Measurements from ENCODE around the gene DHRS7. TPM values are rescaled to one million over a fixed set of nuclear protein-coding genes. Genes with fewer than 3 reads are reported as not detected.

Gene DHRS7
- total and polyA plus RNA-seq, 2 of the 8 experiments (the other 6 are each of a cell fraction or from before 2014, with no cell fraction given), result 10.8 to 27.5 TPM

Other genes starting within 250 kb of the DHRS7 start
- gene LRRC9, start 245.3 kb downstream of the DHRS7 start, total RNA-seq (2021; fragmentation: NEBNext Ultra II Directional; extraction: Animal tissue kit (Norgen Biotek cat#: 25700)), result 0.84 and 1.8 TPM in 2 replicates
- gene LRRC9, start 245.3 kb downstream of the DHRS7 start, polyA plus RNA-seq (2011; rRNA removed), result 0.12 and 0.16 TPM in 2 replicates
- 34.3 and 35.5 TPM in 2 replicates for gene PCNX4, start 73.5 kb downstream of the DHRS7 start, total RNA-seq (2021; fragmentation: NEBNext Ultra II Directional; extraction: Animal tissue kit (Norgen Biotek cat#: 25700))
- 28.4 and 31.8 TPM in 2 replicates for gene PCNX4, start 73.5 kb downstream of the DHRS7 start, polyA plus RNA-seq (2011; rRNA removed)
- 45.2 and 51.2 TPM in 2 replicates for gene PPM1A, start 83.8 kb upstream of the DHRS7 start, total RNA-seq (2021; fragmentation: NEBNext Ultra II Directional; extraction: Animal tissue kit (Norgen Biotek cat#: 25700))
- gene PPM1A, start 83.8 kb upstream of the DHRS7 start, polyA plus RNA-seq (2011; rRNA removed), result 6.6 and 14.0 TPM in 2 replicates